GM12892 (cell line): ENCODE results near the gene SRD5A1.

Experiments
- POLR2A ChIP-seq: IDR thresholded peaks from 2 replicates; pipeline ENCODE4 v1.6.1; 2011; ENCODE audit warnings: low read depth, low read length, control low read depth
- POLR2AphosphoS5 ChIP-seq: IDR thresholded peaks from 2 replicates; pipeline ENCODE4 v1.6.1; 2011; ENCODE audit warnings: low read depth, low read length, control low read depth
- TAF1 ChIP-seq: IDR thresholded peaks from 2 replicates; pipeline ENCODE4 v1.6.1; 2011; ENCODE audit warnings: low read depth, mild to moderate bottlenecking, control low read depth, low read length, borderline replicate concordance

DNA sequence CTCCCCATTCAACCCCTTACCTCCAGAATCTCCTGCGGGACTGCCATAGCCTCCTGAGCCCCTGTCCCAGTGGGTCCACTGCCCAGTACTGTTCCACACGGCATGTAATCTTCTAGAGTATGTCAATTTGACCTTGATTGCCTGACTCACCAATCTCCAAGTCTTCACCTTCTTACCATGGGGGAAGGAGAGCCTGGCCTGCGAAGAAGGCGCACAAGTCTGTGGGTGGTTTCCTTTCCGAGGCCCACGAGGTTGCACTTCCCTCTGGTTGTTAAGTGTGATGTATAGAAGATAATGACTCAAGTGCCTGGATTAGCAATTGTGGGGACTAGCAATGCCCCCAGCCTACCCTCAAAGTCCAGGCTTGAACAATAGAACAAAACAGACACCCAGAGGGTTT is 71.8 kb downstream of the SRD5A1 start:
- TF ChIP-seq POLR2AphosphoS5, result no peak
- no peak for TF ChIP-seq TAF1
- no peak for TF ChIP-seq POLR2A
